UCSD-AML1 (cell line): ENCODE data around the gene USP2.

ENCODE experiments used
- DNase-seq: peaks from one replicate; lab custom pipeline; 2025; ENCODE audit not compliant: unreplicated experiment; lab: John Stamatoyannopoulos, UW

Gene USP2

DNA sequence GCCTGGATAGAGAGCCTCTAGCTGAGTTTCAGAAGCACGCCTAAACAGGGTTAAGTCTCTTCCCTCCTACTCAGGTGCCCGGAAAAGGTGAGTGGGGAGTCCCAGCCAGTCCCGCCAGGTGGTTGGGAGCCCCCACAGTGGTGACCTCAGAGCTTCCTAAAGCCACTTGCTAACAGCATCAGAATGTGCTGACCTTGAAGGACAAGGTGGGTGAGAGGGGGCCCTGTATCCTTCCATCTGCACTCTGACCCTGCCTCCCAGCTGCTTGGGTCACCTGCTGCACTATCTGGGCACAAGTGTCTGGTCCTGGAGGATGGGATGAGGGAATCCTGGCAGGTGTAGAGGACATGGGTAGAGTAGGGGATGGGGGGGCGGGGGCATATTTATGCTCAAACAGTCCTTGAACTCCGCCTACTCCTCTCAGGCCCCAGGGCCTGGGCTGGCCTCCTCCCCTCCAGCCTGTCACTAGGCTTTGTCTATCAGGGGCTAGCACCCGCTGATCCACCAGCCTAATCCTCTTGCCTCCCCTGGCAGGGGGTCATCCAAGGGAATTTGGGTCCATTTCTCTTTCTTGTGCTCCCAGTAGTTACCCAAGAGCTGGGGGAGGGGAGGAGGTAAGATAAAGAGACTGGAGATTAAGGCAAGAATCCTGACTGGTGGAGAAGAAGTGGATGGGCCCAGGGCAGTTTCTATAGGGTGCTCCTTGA lies 3.4 kb downstream of the USP2 start:
- no peak for DNase-seq

DNA sequence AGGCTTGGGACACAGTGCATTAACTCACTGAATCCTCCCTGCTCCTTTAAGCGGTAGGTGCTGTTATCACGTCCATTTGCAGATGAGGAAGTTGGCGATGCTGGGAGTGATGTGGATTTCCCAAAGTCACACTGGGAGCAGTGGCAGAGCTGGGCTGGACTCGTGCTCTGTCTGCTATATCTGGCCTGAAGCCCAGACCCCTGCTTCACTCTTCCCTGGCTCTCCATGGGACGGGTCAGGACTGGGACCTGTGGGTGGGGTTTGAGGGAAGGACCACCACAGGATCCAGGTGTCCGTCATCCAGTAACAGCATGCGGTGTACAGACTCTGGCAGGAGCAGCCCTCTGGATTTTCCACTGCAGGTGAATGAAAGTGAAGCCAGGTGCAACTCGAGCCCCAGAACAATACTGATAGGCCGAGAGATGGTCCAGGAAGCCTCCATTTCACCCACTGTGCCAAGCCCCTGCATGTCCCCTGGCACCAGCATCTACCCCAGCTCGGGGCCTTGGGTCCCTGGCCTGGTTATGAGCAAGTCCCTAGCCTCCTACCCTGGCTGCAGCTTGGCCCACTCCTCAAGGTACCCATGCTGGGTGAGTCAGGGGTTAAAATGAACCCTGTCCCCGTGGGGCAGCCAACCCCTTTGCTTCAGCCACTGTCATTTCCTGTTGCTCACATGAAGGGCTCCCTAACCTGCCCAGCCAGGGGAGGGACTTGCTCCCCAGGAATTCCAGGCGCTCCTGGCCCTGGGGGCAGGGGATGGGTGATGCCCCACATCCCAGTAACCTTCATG lies 4.2 kb downstream of the USP2 start:
- DNase-seq = no peak

DNA sequence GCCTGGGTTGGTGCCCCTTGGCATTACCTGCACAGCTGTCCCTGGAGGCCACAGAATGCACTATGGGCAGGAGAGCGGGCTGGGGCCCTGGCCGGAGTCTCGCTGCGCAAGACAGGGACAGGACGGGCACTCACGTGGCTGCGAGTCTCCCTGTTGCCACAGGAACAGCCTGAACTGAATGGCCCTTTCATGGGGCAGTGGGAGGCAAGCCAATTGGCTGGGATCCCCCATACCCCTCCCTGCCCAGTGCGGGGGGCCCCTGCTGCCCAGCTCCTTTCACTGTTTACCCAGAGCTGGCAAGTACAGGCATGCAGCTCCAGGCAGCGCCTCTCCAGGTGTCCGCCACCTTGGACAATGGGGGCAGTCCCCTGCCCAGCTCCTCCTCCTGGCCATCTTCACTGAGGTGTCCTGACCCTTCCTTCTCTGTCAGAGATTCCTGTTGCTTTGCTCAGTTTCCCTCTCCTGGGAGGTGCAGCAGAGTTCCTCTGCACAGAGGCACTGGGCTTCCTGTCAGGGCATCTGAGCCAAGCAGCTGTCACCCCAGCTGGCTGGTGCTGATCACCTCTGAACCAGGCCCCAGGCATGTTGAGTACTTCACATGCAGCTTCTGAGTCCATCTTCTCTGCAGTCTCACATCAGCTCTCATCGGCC lies 5.2 kb downstream of the USP2 start:
- DNase-seq = no peak

GRCh38 chr11:119375337-119376196 lies 5.9 kb downstream of the USP2 start:
- no peak for DNase-seq

DNA sequence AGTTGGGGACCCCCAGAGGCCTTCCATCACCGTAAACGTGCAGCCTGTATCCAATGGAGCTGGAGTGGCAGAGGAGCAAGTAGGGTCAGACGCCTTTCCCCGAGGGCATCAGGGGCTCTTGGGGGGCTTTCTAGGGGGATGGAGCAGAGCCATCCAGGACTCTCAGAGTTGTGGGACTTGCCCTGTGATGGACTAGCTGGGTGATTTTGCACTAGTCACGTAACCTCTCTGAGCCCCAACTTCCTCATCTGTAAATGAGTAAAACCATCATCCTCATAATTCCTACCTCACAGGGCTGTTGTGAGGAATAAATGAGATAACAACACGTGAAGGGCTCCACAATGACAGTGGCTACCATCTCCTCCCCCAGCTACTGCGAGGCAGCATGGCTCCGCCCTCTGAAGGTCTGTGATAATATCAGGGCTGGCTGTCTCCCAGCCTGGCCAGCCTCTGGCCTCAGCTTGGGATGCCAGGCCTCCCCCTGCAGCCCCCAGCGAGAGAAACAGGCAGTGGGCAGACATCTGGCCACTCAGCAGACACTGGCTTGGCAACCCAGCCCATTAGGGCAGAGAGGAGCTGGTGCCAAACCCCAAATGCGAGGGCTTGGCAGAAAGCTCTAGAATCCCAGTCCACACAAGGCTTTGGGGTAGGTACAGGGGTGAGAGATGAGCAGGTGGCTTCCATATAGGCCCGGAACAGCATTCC lies 6.7 kb downstream of the USP2 start:
- no peak for DNase-seq

- DNase-seq = peak; percentile 74
Measured at GRCh38 chr11:119373921-119374631, 7.4 kb downstream of the USP2 start.

DNA sequence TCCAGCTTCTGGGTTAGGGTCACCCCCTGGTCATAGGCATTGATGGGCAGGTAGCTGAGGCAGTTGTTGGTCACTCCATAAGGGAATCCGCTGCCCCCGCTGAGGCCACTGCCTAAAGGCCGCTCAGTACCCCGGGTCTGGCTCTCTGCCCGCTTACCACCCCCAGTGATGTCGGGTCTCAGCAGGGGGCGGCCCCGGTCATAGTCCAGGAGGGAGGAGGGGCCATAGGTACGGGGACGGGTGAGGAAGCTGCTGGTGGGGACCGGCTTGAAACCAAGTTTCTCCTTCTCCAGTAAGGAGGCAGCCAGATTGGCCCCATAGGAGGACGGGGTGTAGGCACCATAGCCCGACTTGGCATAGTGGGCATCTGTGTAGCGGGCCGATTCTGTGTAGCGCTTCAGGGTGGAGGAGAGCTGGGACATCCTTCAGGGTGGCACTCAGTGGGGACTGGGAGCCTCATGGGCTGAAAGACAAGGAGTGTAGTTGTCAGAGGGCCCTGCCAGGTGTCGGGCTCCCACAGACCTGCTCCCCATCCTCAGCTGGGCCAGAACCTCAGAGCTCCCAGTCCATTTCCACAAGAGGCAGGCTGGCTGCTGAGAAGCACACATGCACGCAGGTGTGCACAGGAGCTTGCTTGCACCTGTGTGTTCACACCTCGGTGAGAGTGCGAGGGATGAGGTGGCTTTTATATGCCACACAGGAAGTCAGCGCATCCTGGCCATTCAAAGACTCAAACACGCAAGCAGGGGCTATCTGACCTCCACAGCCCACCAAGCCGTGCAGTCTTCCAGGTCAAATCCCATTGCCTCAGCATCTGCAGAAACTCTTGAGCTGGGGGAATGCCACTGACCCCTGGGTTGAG lies 8.2 kb downstream of the USP2 start:
- no peak for DNase-seq

DNA sequence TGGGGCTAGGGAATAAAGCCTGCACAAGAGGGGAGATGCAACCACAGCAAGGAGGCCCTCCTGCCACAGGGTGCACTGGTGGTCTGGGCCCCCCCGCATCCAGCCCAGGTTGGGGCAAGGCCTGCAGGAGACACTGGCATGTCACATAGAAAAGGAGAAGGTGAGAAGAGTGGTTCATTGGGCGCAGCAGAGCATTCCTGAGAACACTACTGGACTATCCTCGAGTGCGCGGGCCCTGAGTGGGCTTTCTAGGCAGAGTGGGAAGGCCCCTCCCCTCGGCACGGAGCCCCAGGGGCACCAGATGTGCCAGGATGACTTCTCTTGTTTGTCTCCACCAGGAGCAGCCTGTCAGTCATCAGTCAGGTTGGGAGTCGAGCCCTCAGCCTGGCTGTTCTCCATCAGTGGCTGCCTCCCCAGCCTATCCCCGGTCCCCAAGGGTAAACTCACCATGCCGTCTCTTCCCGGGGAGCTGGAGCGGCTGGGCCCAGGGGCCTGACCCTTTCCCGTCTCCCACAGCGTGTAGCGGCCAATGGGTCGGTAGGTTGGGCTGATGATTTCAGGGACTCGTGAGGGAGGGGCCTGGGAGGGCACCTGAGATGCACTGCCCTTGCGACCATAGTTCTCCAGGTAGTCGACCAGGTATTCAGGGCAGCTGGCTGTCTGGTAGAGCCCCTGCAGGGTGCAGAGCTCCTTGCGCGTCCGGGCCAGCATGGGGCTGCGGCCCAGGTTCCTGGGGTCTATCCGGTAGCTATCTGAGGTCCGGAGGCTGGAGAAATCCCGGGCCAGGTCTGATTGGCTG lies 9.0 kb downstream of the USP2 start:
- no peak for DNase-seq

GRCh38 chr11:119371778-119372182 lies 9.7 kb downstream of the USP2 start:
- DNase-seq = no peak

GRCh38 chr11:119371067-119371601 lies 10.4 kb downstream of the USP2 start:
- no peak for DNase-seq

GRCh38 chr11:119370486-119371046 lies 10.9 kb downstream of the USP2 start:
- no peak for DNase-seq

DNA sequence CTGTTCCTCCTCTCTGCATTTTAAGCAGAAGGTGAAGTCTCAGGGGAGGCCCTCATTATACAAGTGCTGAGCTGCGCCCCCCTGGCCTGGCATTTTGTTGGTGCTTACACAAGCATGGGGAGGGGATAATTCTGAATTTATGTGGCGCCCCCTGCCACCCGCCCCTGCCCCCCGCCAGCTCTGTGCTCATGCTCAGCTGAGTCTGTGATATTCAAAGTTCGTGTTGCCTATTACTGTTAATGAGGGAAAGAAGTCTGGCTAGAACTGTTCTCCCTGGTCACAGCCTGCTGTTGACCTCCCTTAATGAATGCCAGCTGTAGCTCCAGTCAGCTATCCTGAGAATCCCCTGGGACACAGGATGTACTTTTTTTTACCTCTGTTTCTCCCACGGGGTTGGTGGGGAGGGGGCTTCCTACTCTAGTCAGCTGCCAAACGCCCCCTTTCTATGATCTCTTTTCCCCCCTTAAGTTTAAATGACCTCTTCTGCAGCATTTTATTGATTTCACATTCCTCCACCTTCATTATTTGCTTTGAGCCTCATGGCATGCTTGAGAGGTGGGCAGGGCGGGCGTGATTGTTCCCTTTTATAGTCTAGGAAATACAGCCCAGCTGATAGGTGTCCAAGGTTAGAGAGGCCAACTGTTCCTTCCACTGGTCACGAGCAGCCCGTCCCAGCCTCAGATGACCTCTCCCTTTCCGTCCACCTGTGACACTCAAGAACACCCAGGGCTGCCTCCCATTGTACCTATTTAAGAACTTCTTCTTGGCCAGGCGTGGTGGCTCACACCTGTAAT lies 12.2 kb downstream of the USP2 start:
- no peak for DNase-seq

DNA sequence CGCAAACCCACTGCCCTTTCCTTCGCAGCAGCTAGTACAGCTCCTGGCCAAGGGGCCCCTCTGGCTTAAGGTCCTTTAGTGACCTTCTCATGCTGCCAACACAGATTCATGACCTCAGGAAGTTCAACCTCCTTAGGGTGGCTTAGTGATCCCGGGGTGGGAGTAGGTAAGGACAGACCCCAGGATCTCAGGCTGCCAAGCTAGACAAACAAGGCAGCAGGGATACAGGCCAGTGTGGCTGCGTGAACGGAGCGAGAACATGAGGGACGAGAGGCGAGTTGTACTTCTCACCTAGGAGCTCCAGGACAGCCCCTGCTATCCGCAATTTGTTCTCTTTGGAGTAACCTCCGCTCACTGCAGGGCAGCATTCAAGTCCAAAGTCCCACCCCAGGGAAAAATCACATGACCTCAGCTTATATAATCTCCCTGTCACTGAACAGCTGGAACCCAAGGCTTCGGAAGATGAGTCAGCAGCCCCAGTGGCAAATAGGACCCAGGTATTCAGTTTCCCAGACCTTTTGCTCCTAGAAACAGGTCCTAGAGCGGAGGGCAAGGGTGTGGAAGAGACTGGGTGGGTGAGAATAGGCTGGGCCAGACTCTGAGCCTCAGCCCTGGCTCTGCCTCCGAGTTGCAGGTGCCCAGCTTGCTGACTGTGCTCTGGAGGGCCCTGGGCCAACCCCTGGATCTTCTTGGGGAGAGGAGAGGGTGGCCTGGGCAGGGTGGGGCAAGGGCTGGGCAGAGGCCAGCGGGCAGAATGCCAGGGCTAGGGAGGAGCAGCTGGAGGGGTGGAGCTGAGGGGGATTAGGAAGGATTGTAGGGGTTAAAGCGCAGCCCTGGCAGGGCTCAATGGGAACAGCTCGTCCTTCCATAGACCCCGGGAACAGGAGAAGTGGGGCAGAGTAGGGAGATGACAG lies 13.1 kb downstream of the USP2 start:
- no peak for DNase-seq

DNA sequence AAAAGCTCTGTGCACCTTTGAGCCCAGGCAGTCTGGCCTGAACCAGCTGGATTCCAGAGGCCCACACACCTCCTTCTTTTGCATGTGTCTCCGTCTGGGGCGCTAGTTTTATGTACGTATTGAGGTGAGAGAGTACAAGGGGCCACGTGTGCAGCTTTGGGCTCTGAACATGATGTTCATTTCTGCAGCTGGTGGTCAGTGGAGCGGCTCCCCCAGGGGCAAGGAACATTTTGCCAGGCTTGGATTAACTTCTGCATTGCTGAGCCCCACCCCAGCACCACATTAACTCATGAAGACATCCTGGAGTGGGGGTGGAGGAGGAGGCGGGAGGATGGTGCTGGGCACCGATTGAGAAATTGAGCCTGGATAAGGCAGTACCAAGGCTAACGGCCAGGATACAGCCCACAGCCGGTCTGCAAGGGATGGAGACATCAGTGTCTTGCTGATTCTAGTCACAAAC lies 13.8 kb downstream of the USP2 start:
- no peak for DNase-seq
